ENCODE results near the gene SH3TC1. TPM values are rescaled to one million over a fixed set of nuclear protein-coding genes. Genes with fewer than 3 reads are reported as not detected.

The SH3TC1 gene
- total RNA-seq, 1 donor from 2014 or later: 18.9 TPM

DNA sequence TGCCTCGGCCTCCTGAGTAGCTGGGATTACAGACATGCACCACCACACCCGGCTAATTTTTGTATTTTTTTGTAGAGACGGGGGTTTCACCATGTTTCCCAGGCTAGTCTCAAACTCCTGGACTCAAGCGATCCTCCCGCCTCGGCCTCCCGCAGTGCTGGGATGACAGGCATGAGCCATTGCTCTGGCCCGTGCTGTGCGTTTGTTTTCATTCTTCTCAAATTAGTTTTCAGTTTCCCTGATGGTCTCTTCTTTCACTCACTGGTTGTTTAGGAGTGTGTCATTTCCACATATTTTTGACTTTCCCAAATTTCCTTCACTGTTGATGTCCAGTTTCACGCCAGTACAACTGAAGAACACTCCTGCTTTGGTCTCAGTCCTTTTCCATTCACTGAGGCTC lies 31.8 kb downstream of the SH3TC1 start:
- Histone ChIP-seq H3K27me3 (ENCODE audit: control insufficient read depth, insufficient read depth, low read length) (no peaks in the 10 kb centered on the region), H3K4me3 (ENCODE audit: low read depth, low read length) (no peak overlapping the region), H3K36me3 (ENCODE audit: control insufficient read depth, insufficient read depth, low read length) (no peaks in the 10 kb centered on the region)
- DNase-seq (ENCODE audit: low read depth): no peak
- TF ChIP-seq, protein P1, sequence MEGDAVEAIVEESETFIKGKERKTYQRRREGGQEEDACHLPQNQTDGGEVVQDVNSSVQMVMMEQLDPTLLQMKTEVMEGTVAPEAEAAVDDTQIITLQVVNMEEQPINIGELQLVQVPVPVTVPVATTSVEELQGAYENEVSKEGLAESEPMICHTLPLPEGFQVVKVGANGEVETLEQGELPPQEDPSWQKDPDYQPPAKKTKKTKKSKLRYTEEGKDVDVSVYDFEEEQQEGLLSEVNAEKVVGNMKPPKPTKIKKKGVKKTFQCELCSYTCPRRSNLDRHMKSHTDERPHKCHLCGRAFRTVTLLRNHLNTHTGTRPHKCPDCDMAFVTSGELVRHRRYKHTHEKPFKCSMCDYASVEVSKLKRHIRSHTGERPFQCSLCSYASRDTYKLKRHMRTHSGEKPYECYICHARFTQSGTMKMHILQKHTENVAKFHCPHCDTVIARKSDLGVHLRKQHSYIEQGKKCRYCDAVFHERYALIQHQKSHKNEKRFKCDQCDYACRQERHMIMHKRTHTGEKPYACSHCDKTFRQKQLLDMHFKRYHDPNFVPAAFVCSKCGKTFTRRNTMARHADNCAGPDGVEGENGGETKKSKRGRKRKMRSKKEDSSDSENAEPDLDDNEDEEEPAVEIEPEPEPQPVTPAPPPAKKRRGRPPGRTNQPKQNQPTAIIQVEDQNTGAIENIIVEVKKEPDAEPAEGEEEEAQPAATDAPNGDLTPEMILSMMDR (IDR thresholded peaks at IDR 0.05; ENCODE audit: insufficient read depth, low read length, poor library complexity, severe bottlenecking): no peak

DNA sequence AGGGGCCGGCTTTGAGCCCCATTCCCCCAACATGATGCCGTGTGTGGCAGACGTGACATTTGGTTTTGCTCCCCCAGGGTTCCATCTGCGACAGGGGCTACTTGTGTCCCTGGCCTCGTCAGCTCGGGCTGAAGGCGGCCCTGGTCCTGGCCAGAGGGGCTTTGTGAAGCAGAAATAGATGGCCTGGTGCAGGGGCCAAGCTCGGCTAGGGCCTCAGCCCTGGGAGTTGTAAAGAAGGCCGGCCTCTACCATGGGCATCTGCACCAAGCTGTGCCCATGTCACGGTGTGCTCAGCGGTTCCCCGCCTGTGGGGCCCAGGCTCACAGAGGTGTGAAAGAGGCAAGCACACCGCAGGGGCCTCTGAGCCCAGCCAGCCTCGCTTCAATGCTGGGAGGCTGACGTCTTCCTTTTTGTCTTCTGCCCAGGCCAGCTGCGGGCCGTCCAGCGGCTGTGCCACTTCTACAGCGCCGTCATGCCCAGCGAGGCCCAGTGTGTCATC lies 32.5 kb downstream of the SH3TC1 start:
- Histone ChIP-seq H3K36me3 (ENCODE audit: control insufficient read depth, insufficient read depth, low read length) (no peaks in the 10 kb centered on the region), H3K4me3 (ENCODE audit: low read depth, low read length) (no peak overlapping the region), H3K27me3 (ENCODE audit: control insufficient read depth, insufficient read depth, low read length) (no peaks in the 10 kb centered on the region)
- no peak for DNase-seq (ENCODE audit: low read depth)
- TF ChIP-seq, protein P1 (IDR thresholded peaks at IDR 0.05; ENCODE audit: insufficient read depth, low read length, poor library complexity, severe bottlenecking): no peak

DNA sequence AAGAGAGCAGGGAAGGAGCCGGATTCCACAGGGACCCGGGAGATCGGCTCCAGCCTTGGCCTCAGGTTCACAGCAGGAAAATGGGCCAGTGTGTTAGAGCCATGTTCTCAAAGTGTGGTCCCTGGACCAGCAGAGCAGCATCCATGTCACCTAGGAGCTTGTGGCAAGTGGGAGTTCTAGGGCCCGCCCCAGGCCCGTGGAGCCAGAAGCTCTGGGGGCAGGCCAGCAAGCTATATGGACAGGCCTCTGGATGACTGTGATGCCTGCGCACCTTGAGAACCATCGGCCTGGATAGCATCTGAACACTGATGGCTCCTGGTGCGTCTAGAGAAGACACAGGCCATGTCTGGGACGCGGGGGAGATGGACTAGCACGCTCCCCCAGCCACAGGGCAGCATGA lies 33.7 kb downstream of the SH3TC1 start:
- TF ChIP-seq, protein P1 (IDR thresholded peaks at IDR 0.05; ENCODE audit: insufficient read depth, low read length, poor library complexity, severe bottlenecking): no peak
- H3K4me3 ChIP-seq (ENCODE audit: low read depth, low read length): no peak overlapping the region
- peaks cover 2% of the 10 kb centered on the region for H3K36me3 ChIP-seq (ENCODE audit: control insufficient read depth, insufficient read depth, low read length)
- no peaks in the 10 kb centered on the region for H3K27me3 ChIP-seq (ENCODE audit: control insufficient read depth, insufficient read depth, low read length)
- no peak for DNase-seq (ENCODE audit: low read depth)

DNA sequence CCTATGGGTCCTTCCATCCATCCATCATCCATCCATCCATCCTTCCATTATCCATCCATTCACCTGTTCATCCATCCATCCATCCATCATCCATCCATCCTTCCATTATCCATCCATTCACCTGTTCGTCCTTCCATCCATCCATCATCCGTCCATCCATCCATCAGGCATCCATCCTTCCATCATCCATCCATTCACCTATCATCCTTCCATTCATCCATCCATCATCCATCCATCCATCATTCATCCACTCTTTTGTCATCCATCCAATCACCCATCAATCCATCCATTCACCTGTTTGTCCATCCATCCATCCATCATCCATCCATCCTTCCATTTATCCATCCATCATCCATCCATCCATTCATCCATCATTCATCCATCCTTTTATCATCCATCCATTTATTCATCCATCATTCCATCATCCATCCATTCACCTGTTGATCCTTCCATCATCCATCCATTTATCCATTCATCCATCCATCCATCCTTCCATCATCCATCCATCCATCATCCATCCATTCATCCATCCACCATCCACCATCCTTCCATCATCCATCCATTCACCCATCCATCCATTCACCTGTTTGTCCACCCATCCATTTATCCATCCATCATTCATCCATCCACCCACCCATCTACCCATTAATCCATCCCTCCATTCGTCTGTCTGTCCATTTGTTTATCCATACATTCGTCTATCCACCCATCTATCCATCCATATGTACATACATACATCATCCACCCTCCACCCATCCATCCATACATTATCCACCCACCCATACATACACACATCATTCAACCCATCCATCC lies 34.8 kb downstream of the SH3TC1 start:
- Histone ChIP-seq H3K27me3 (ENCODE audit: control insufficient read depth, insufficient read depth, low read length) (no peaks in the 10 kb centered on the region), H3K36me3 (ENCODE audit: control insufficient read depth, insufficient read depth, low read length) (peaks cover 2% of the 10 kb centered on the region), H3K4me3 (ENCODE audit: low read depth, low read length) (no peak overlapping the region)
- no peak for DNase-seq (ENCODE audit: low read depth)
- TF ChIP-seq, protein P1 (IDR thresholded peaks at IDR 0.05; ENCODE audit: insufficient read depth, low read length, poor library complexity, severe bottlenecking): no peak

DNA sequence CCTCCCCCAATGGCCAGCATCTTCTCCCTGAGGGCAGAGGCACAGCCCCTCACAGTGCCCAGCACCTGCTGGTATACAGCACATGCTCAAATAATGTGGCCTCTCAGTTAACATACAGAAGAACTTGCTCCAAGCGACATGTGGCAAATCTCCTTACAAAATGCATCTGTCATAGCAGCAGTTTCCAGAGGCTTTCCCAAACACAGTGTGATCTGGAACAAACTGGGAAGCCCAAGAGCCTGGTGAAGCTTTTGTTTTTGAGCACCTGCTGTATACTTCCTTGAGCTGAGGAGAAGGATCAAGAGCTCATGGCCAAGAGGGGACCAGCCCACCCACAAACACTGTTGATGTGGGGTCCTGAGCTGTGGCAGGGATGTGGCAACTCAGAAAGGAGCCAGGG lies 35.6 kb downstream of the SH3TC1 start:
- peaks cover 2% of the 10 kb centered on the region for H3K36me3 ChIP-seq (ENCODE audit: control insufficient read depth, insufficient read depth, low read length)
- DNase-seq (ENCODE audit: low read depth): no peak
- H3K4me3 ChIP-seq (ENCODE audit: low read depth, low read length): no peak overlapping the region
- TF ChIP-seq, protein P1 (IDR thresholded peaks at IDR 0.05; ENCODE audit: insufficient read depth, low read length, poor library complexity, severe bottlenecking): no peak
- H3K27me3 ChIP-seq (ENCODE audit: control insufficient read depth, insufficient read depth, low read length): no peaks in the 10 kb centered on the region
